HCT116 (cell line): ENCODE results near the gene WDR35. TPM values are rescaled to one million over a fixed set of nuclear protein-coding genes. Genes with fewer than 3 reads are reported as not detected.

ENCODE experiments used
- ATAC-seq: fragments of 200-7000 bp; cut with Tn5 transposase; 2 replicates; pipeline ENCODE4 v1.9.1; 2020; ENCODE audit warnings: mild to moderate bottlenecking, moderate library complexity
- BruUV-seq: library from RNA; stranded (reverse); fragments of 400-500 nt; replicated peaks from 2 replicates; lab custom pipeline; 2021; lab: Mats Ljungman, UMichigan
- CTCF ChIA-PET: fragments of 300-600 bp; sonication (Branson Sonifier 250); formaldehyde crosslinking; loops from one replicate; lab custom pipeline; 2021; ENCODE audit warnings: antibody characterized with exemption; lab: Charles Lee
- POLR2A ChIA-PET: fragments of 300-600, 350-600 bp; sonication (Branson Sonifier 250); formaldehyde crosslinking; loops from one replicate; lab custom pipeline; 2021; ENCODE audit warnings: antibody characterized with exemption; lab: Charles Lee
- RAD21 ChIA-PET, 2 experiments: fragments of 300-600 bp; sonication (Branson Sonifier 250); formaldehyde crosslinking; loops; one replicate each; lab custom pipeline; 2023; ENCODE audit warnings: low total read pairs in 2 of 2; ENCODE audit not compliant: uncharacterized antibody in 2 of 2, unreplicated experiment in 2 of 2, low non-redundant PET in 1 of 2; lab: Charles Lee
- DNase-seq: peaks from one replicate; pipeline ENCODE4 v3.0.0-alpha.2; 2010; ENCODE audit warnings: low read depth, low spot score
- H2AFZ ChIP-seq: fragments of 200-600 bp; shearing (Covaris generic), sonication (generic); 2 replicates; pipeline ENCODE4 v1.6.1; 2017; ENCODE audit warnings: low read depth, mixed run types, mixed read lengths, antibody characterized with exemption, low read length; ENCODE audit not compliant: poor library complexity, severe bottlenecking
- H3K27ac ChIP-seq: 2 replicates; pipeline ENCODE4 v1.5.1; 2012; ENCODE audit warnings: low read depth, low read length
- H3K27me3 ChIP-seq: fragments of 200-600 bp; sonication (generic); 2 replicates; pipeline ENCODE4 v1.6.1; 2016; ENCODE audit warnings: mixed run types, low read length, mixed read lengths; ENCODE audit not compliant: insufficient read depth
- H3K36me3 ChIP-seq, 2 experiments: fragments of 200-500 bp in 1 of 2; fragments of 200-600 bp in 1 of 2; sonication (Bioruptor generic) in 1 of 2; sonication (generic) in 1 of 2; 2 replicates each; pipeline versions ENCODE4 v1.5.1 to v1.6.1; 2014 to 2016; ENCODE audit warnings: low read length in 2 of 2, inconsistent platforms in 1 of 2, mixed read lengths in 1 of 2, mixed run types in 1 of 2; ENCODE audit not compliant: insufficient read depth in 2 of 2, control insufficient read depth in 1 of 2
- H3K4me1 ChIP-seq, 2 experiments: fragments of 200-600 bp in 1 of 2; sonication (generic) in 1 of 2; 2 replicates each; pipeline versions ENCODE4 v1.5.1 to v1.6.1; 2012 to 2017; ENCODE audit warnings: low read length in 2 of 2, inconsistent platforms in 1 of 2, mild to moderate bottlenecking in 1 of 2, mixed read lengths in 1 of 2, mixed run types in 1 of 2, moderate library complexity in 1 of 2; ENCODE audit not compliant: insufficient read depth in 2 of 2, control insufficient read depth in 1 of 2
- H3K4me2 ChIP-seq: fragments of 200-600 bp; sonication (generic); 2 replicates; pipeline ENCODE4 v1.6.1; 2017; ENCODE audit warnings: mixed run types, low read length, mixed read lengths
- H3K4me3 ChIP-seq, 2 experiments: fragments of 200-600 bp in 1 of 2; sonication (generic) in 1 of 2; replicated peaks in 1 of 2; 2 replicates each; pipeline ENCODE4 v1.5.1; 2011 to 2016; ENCODE audit warnings: low read length in 2 of 2, control low read depth in 1 of 2, low read depth in 1 of 2, mild to moderate bottlenecking in 1 of 2, mixed read lengths in 1 of 2, mixed run types in 1 of 2
- H3K79me2 ChIP-seq: fragments of 200-600 bp; sonication (generic); 2 replicates; pipeline ENCODE4 v1.6.1; 2017; ENCODE audit warnings: mild to moderate bottlenecking, mixed run types, low read length, moderate library complexity, mixed read lengths; ENCODE audit not compliant: insufficient read depth
- H3K9ac ChIP-seq: fragments of 200-600 bp; sonication (generic); 2 replicates; pipeline ENCODE4 v1.6.1; 2016; ENCODE audit warnings: low read length, mixed read lengths
- H3K9me2 ChIP-seq: fragments of 200-600 bp; sonication (generic), shearing (Covaris generic); 2 replicates; pipeline ENCODE4 v1.6.1; 2017; ENCODE audit warnings: mixed run types, mild to moderate bottlenecking, moderate library complexity; ENCODE audit not compliant: insufficient read depth
- H3K9me3 ChIP-seq, 2 experiments: fragments of 200-500 bp in 1 of 2; fragments of 200-600 bp in 1 of 2; sonication (Bioruptor generic) in 1 of 2; sonication (generic) in 1 of 2; 2 replicates each; pipeline ENCODE4 v1.6.1; 2014 to 2017; ENCODE audit warnings: low read length in 2 of 2, mixed read lengths in 2 of 2, inconsistent platforms in 1 of 2, low read depth in 1 of 2, mild to moderate bottlenecking in 1 of 2, mixed run types in 1 of 2, moderate library complexity in 1 of 2; ENCODE audit not compliant: control insufficient read depth in 1 of 2, insufficient read depth in 1 of 2
- H4K20me1 ChIP-seq: fragments of 200-600 bp; sonication (generic), shearing (Covaris generic); 2 replicates; pipeline ENCODE4 v1.6.1; 2017; ENCODE audit warnings: mixed run types, mild to moderate bottlenecking, moderate library complexity; ENCODE audit not compliant: insufficient read depth
- CBX3 ChIP-seq: IDR thresholded peaks from 2 replicates; pipeline ENCODE4 v1.6.1; 2012; ENCODE audit warnings: low read depth
- CEBPB ChIP-seq: IDR thresholded peaks from 2 replicates; pipeline ENCODE4 v1.6.1; 2012; ENCODE audit warnings: low read depth
- CTCF ChIP-seq, 3 experiments: fragments of 200-600 bp in 1 of 3; sonication (generic) in 1 of 3; IDR thresholded peaks in 2 of 3; conservative IDR thresholded peaks in 1 of 3; 2 replicates each; pipeline ENCODE4 v1.5.1; 2012 to 2017; ENCODE audit warnings: low read depth in 2 of 3, low read length in 2 of 3, antibody characterized with exemption in 1 of 3, borderline replicate concordance in 1 of 3, control low read depth in 1 of 3, mild to moderate bottlenecking in 1 of 3, mixed read lengths in 1 of 3, mixed run types in 1 of 3, moderate library complexity in 1 of 3; ENCODE audit not compliant: insufficient read depth in 1 of 3
- EGR1 ChIP-seq: IDR thresholded peaks from 2 replicates; pipeline ENCODE4 v1.6.1; 2012; ENCODE audit warnings: low read depth
- EZH2phosphoT487 ChIP-seq: fragments of 200-600 bp; IDR thresholded peaks from 2 replicates; pipeline ENCODE4 v1.6.1; 2018; ENCODE audit warnings: antibody characterized with exemption, borderline replicate concordance
- MAX ChIP-seq: IDR thresholded peaks from 2 replicates; pipeline ENCODE4 v1.6.1; 2012
- POLR2A ChIP-seq: IDR thresholded peaks from 2 replicates; pipeline ENCODE4 v1.7.0; 2011; ENCODE audit warnings: borderline replicate concordance; ENCODE audit not compliant: insufficient read depth, insufficient read length; ENCODE audit errors: extremely low read depth
- POLR2AphosphoS5 ChIP-seq: IDR thresholded peaks from 2 replicates; pipeline ENCODE4 v1.6.1; 2011; ENCODE audit warnings: mild to moderate bottlenecking, low read depth, low read length, moderate library complexity
- SIN3A ChIP-seq: IDR thresholded peaks from 2 replicates; pipeline ENCODE4 v1.6.1; 2012; ENCODE audit warnings: low read depth
- SRF ChIP-seq: IDR thresholded peaks from 2 replicates; pipeline ENCODE4 v1.6.1; 2012; ENCODE audit warnings: low read depth
- TCF7L2 ChIP-seq: IDR thresholded peaks from 2 replicates; pipeline ENCODE4 v1.7.0; 2011; ENCODE audit warnings: borderline replicate concordance, inconsistent platforms; ENCODE audit not compliant: insufficient read depth, insufficient read length; ENCODE audit errors: extremely low read depth
- YY1 ChIP-seq: IDR thresholded peaks from 2 replicates; pipeline ENCODE4 v1.6.1; 2011; ENCODE audit warnings: low read length, low read depth, moderate library complexity, mild to moderate bottlenecking; ENCODE audit not compliant: insufficient replicate concordance; ENCODE audit errors: extremely low read depth
- ZBTB33 ChIP-seq: IDR thresholded peaks from 2 replicates; pipeline ENCODE4 v1.6.1; 2011; ENCODE audit warnings: mild to moderate bottlenecking, low read length, moderate library complexity; ENCODE audit not compliant: insufficient replicate concordance; ENCODE audit errors: extremely low read depth
- ZFX ChIP-seq: fragments of 450-650 bp; IDR thresholded peaks from 2 replicates; pipeline ENCODE4 v1.6.1; 2017
- ZNF274 ChIP-seq: fragments of 200-500 bp; sonication (Bioruptor generic); IDR thresholded peaks from 2 replicates; pipeline ENCODE4 v1.6.1; 2014; ENCODE audit warnings: mild to moderate bottlenecking, low read depth, low read length, inconsistent platforms
- intact Hi-C: fragments of 100-400 bp; cut with micrococcal nuclease; formaldehyde crosslinking; loops from 2 replicates; pipeline ENCODE4 v1.10.0; 2022
- total RNA-seq: library from RNA; stranded (reverse); gene quantifications from one replicate; pipeline ENCODE4 v1.2.1, GENCODE V29; 2021; ENCODE audit not compliant: unreplicated experiment

The WDR35 gene
- total RNA-seq, 1 experiment from 2014 or later: 9.6 TPM

GRCh38 chr2:20012282-20013125 lies 22.6 kb upstream of the WDR35 start, which contains the start of gene MATN3 (continued):
- TF ChIP-seq CTCF (IDR thresholded peaks at IDR 0.05 in 2 of 3, conservative IDR thresholded peaks at IDR 0.05 in 1 of 3; ENCODE audit: borderline replicate concordance in 1 of 3, insufficient read depth in 1 of 3, low read depth in 2 of 3, low read length in 2 of 3): no peak
- TF ChIP-seq POLR2A: no peak
- TF ChIP-seq POLR2AphosphoS5: no peak
- TF ChIP-seq CBX3: no peak
- no peak for TF ChIP-seq EGR1
- TF ChIP-seq EZH2phosphoT487: no peak

- H2AFZ ChIP-seq: no peak overlapping the region
- no peaks in the 10 kb centered on the region for H3K4me1 ChIP-seq
- no TSS peak for BruUV-seq
- TF ChIP-seq CEBPB (no peak), POLR2AphosphoS5 (no peak), SIN3A (no peak), SRF (no peak), ZFX (no peak), ZBTB33 (no peak), TCF7L2 (no peak), MAX (no peak), ZNF274 (no peak), EGR1 (no peak), POLR2A (no peak), CBX3 (no peak), YY1 (no peak)
- no peak overlapping the region for H3K4me2 ChIP-seq
- H3K9ac ChIP-seq: no peak overlapping the region
- H3K36me3 ChIP-seq: no peaks in the 10 kb centered on the region
- H3K27ac ChIP-seq: no peak overlapping the region
- POLR2A ChIA-PET: no interaction called here
- intact Hi-C loops: no loop called here
- H3K4me3 ChIP-seq: no peak overlapping the region
- H3K9me3 ChIP-seq: no peaks in the 10 kb centered on the region
- ATAC-seq (no peak), DNase-seq (no peak)
- RAD21 ChIA-PET: no interaction called here
- no peaks in the 10 kb centered on the region for H3K27me3 ChIP-seq
- no peaks in the 10 kb centered on the region for H3K9me2 ChIP-seq
- no peaks in the 10 kb centered on the region for H4K20me1 ChIP-seq
- CTCF ChIA-PET: no interaction called here
- H3K79me2 ChIP-seq: no peaks in the 10 kb centered on the region
Measured at GRCh38 chr2:20012032-20012281, 22.1 kb upstream of the WDR35 start.
